OCI-LY1 (cell line): ENCODE data around the gene ROBO1.

ENCODE experiments used
- CTCF ChIP-seq: fragments of 200-600 bp; sonication (generic), shearing (Covaris generic); IDR thresholded peaks from 2 replicates; pipeline ENCODE4 v1.5.1; 2017; ENCODE audit warnings: mild to moderate bottlenecking, antibody characterized with exemption, low read length, moderate library complexity, mixed read lengths
- EZH2 ChIP-seq: fragments of 200-600 bp; sonication (generic), shearing (Covaris generic); IDR thresholded peaks from 2 replicates; pipeline ENCODE4 v1.8.0; 2017; ENCODE audit warnings: borderline replicate concordance, mixed run types, mild to moderate bottlenecking, antibody characterized with exemption, low read length, moderate library complexity, mixed read lengths

GRCh38 chr3:79517766-79518413 is 249.9 kb downstream of the ROBO1 start:
- TF ChIP-seq CTCF (peak; percentile 46), EZH2 (no peak)
